Activated naive CD4-positive, alpha-beta T cell treated with anti-CD3 and anti-CD28 coated beads, Interleukin-2, amount 10 ng/mL, durations not matched to agents 7 days and 5 days (primary cell): ENCODE data around the gene PTPN3.
"Not testable (repeated sequence)": the region's sequence is repeated elsewhere in the genome, so short reads cannot be mapped to it uniquely, and the experiment has no call there.

ENCODE experiments used
- CTCF ChIA-PET: fragments of 350-600 bp; sonication (Branson Sonifier 250); formaldehyde crosslinking; loops from one replicate; lab custom pipeline; 2021; ENCODE audit warnings: antibody characterized with exemption; lab: Charles Lee
- DNase-seq: peaks from one replicate; pipeline ENCODE4 v3.0.0-alpha.2; 2020
- H3K27ac Mint-ChIP-seq: one replicate; pipeline ENCODE4 v1.8.0; 2021; ENCODE audit warnings: mild to moderate bottlenecking, moderate library complexity, mixed read lengths
- H3K27me3 Mint-ChIP-seq: one replicate; pipeline ENCODE4 v1.8.0; 2021; ENCODE audit warnings: mild to moderate bottlenecking, mixed read lengths
- H3K36me3 Mint-ChIP-seq: one replicate; pipeline ENCODE4 v1.8.0; 2021; ENCODE audit warnings: mixed read lengths
- H3K4me1 Mint-ChIP-seq: one replicate; pipeline ENCODE4 v1.8.0; 2021; ENCODE audit warnings: mixed read lengths
- H3K4me3 Mint-ChIP-seq: one replicate; pipeline ENCODE4 v1.8.0; 2021; ENCODE audit warnings: mild to moderate bottlenecking, moderate library complexity, mixed read lengths
- H3K9me3 Mint-ChIP-seq: one replicate; pipeline ENCODE4 v1.8.0; 2021; ENCODE audit warnings: mixed read lengths

The PTPN3 gene

GRCh38 chr9:109513871-109514270 lies 15.8 kb upstream of the PTPN3 start:
- Mint-ChIP-seq H3K4me1 (peaks cover 2% of the 10 kb centered on the region), H3K36me3 (no peaks in the 10 kb centered on the region), H3K27ac (no peak overlapping the region), H3K9me3 (no peaks in the 10 kb centered on the region), H3K4me3 (no peak overlapping the region), H3K27me3 (peaks cover 36% of the 10 kb centered on the region)
- CTCF ChIA-PET: interaction anchor here (0.9 to 1.7 kb wide), 4 partner anchors 11 to 638 kb away, joined by 3 to 5 read pairs (median 3); no protein-coding TSS in a partner anchor
- no peak for DNase-seq

GRCh38 chr9:109512170-109512756 lies 14.2 kb upstream of the PTPN3 start:
- H3K27me3 Mint-ChIP-seq: peaks cover 35% of the 10 kb centered on the region
- DNase-seq: no peak
- no peaks in the 10 kb centered on the region for H3K9me3 Mint-ChIP-seq
- no peaks in the 10 kb centered on the region for H3K36me3 Mint-ChIP-seq
- CTCF ChIA-PET: no interaction called here
- no peak overlapping the region for H3K4me3 Mint-ChIP-seq
- H3K27ac Mint-ChIP-seq: no peak overlapping the region
- peaks cover 2% of the 10 kb centered on the region for H3K4me1 Mint-ChIP-seq

GRCh38 chr9:109510506-109510905 lies 12.4 kb upstream of the PTPN3 start:
- no peak overlapping the region for H3K4me3 Mint-ChIP-seq
- H3K4me1 Mint-ChIP-seq: peaks cover 2% of the 10 kb centered on the region
- peaks cover 45% of the 10 kb centered on the region for H3K27me3 Mint-ChIP-seq
- no peak overlapping the region for H3K27ac Mint-ChIP-seq
- CTCF ChIA-PET: interaction anchor here (1.2 kb wide), 1 partner anchor 10 kb away, joined by 3 read pairs; no protein-coding TSS in a partner anchor
- H3K9me3 Mint-ChIP-seq: no peaks in the 10 kb centered on the region
- H3K36me3 Mint-ChIP-seq: no peaks in the 10 kb centered on the region
- no peak for DNase-seq

- CTCF ChIA-PET: interaction anchor here (1.2 kb wide), 1 partner anchor 10 kb away, joined by 3 read pairs; no protein-coding TSS in a partner anchor
These were observed 11.9 kb upstream of the PTPN3 start for GRCh38 chr9:109510042-109510441.

GRCh38 chr9:109509611-109510010 lies 11.5 kb upstream of the PTPN3 start:
- no peak for DNase-seq
- no peak overlapping the region for H3K4me3 Mint-ChIP-seq
- no peaks in the 10 kb centered on the region for H3K36me3 Mint-ChIP-seq
- H3K9me3 Mint-ChIP-seq: no peaks in the 10 kb centered on the region
- peaks cover 44% of the 10 kb centered on the region for H3K27me3 Mint-ChIP-seq
- CTCF ChIA-PET: no interaction called here
- H3K27ac Mint-ChIP-seq: no peak overlapping the region
- peaks cover 2% of the 10 kb centered on the region for H3K4me1 Mint-ChIP-seq

More at GRCh38 chr9:109510042-109510441, 11.9 kb upstream of the PTPN3 start:
- not testable (repeated sequence) for H3K27ac Mint-ChIP-seq, H3K4me3 Mint-ChIP-seq, H3K36me3 Mint-ChIP-seq, DNase-seq, H3K9me3 Mint-ChIP-seq, H3K4me1 Mint-ChIP-seq
- H3K27me3 Mint-ChIP-seq: peaks cover 45% of the 10 kb centered on the region

GRCh38 chr9:109507421-109507838 lies 9.3 kb upstream of the PTPN3 start:
- Mint-ChIP-seq H3K36me3 (no peaks in the 10 kb centered on the region), H3K9me3 (no peaks in the 10 kb centered on the region), H3K4me1 (peaks cover 2% of the 10 kb centered on the region), H3K4me3 (no peak overlapping the region), H3K27me3 (peaks cover 45% of the 10 kb centered on the region), H3K27ac (no peak overlapping the region)
- CTCF ChIA-PET: no interaction called here
- no peak for DNase-seq

- no peaks in the 10 kb centered on the region for H3K4me1 Mint-ChIP-seq
- H3K36me3 Mint-ChIP-seq: no peaks in the 10 kb centered on the region
- no peak overlapping the region for H3K4me3 Mint-ChIP-seq
- peaks cover 42% of the 10 kb centered on the region for H3K27me3 Mint-ChIP-seq
- H3K27ac Mint-ChIP-seq: no peak overlapping the region
- CTCF ChIA-PET: no interaction called here
- DNase-seq: no peak
- H3K9me3 Mint-ChIP-seq: no peaks in the 10 kb centered on the region
These were observed 8.1 kb upstream of the PTPN3 start for GRCh38 chr9:109506097-109506712.

- DNase-seq: no peak
- Mint-ChIP-seq H3K4me1 (no peaks in the 10 kb centered on the region), H3K4me3 (no peak overlapping the region), H3K36me3 (no peaks in the 10 kb centered on the region), H3K27me3 (peaks cover 46% of the 10 kb centered on the region), H3K27ac (no peak overlapping the region), H3K9me3 (no peaks in the 10 kb centered on the region)
- CTCF ChIA-PET: no interaction called here
These were observed 6.6 kb upstream of the PTPN3 start for GRCh38 chr9:109504689-109505088.

GRCh38 chr9:109500421-109500974 lies 2.4 kb upstream of the PTPN3 start:
- CTCF ChIA-PET: interaction anchor here (1.1 to 1.5 kb wide), 3 partner anchors 13 to 60 kb away, joined by 3 to 6 read pairs (median 4); no protein-coding TSS in a partner anchor
- peaks cover 65% of the 10 kb centered on the region for H3K27me3 Mint-ChIP-seq
- no peak for DNase-seq
- H3K4me3 Mint-ChIP-seq: no peak overlapping the region
- H3K9me3 Mint-ChIP-seq: no peaks in the 10 kb centered on the region
- H3K27ac Mint-ChIP-seq: no peak overlapping the region
- H3K4me1 Mint-ChIP-seq: peaks cover 6% of the 10 kb centered on the region
- H3K36me3 Mint-ChIP-seq: no peaks in the 10 kb centered on the region

GRCh38 chr9:109499631-109500410 lies 1.7 kb upstream of the PTPN3 start:
- H3K36me3 Mint-ChIP-seq: no peaks in the 10 kb centered on the region
- DNase-seq: no peak
- peaks cover 6% of the 10 kb centered on the region for H3K4me1 Mint-ChIP-seq
- H3K27me3 Mint-ChIP-seq: peaks cover 71% of the 10 kb centered on the region
- H3K9me3 Mint-ChIP-seq: no peaks in the 10 kb centered on the region
- CTCF ChIA-PET: no interaction called here
- no peak overlapping the region for H3K4me3 Mint-ChIP-seq
- no peak overlapping the region for H3K27ac Mint-ChIP-seq

GRCh38 chr9:109499093-109499630 lies 1.1 kb upstream of the PTPN3 start:
- Mint-ChIP-seq H3K9me3 (no peaks in the 10 kb centered on the region), H3K27me3 (peaks cover 72% of the 10 kb centered on the region), H3K36me3 (no peaks in the 10 kb centered on the region), H3K27ac (no peak overlapping the region), H3K4me3 (no peak overlapping the region), H3K4me1 (peaks cover 6% of the 10 kb centered on the region)
- CTCF ChIA-PET: no interaction called here
- no peak for DNase-seq

- Mint-ChIP-seq H3K27ac (no peak overlapping the region), H3K9me3 (no peaks in the 10 kb centered on the region), H3K4me3 (peak overlapping the region; percentile 15), H3K27me3 (peaks cover 72% of the 10 kb centered on the region), H3K4me1 (peaks cover 6% of the 10 kb centered on the region), H3K36me3 (no peaks in the 10 kb centered on the region)
- DNase-seq: no peak
- CTCF ChIA-PET: no interaction called here
These were observed 617 bp downstream of the PTPN3 start for GRCh38 chr9:109497226-109498153.

- no peak for DNase-seq
- CTCF ChIA-PET: no interaction called here
- H3K9me3 Mint-ChIP-seq: no peaks in the 10 kb centered on the region
- peaks cover 6% of the 10 kb centered on the region for H3K4me1 Mint-ChIP-seq
- H3K27ac Mint-ChIP-seq: no peak overlapping the region
- peaks cover 76% of the 10 kb centered on the region for H3K27me3 Mint-ChIP-seq
- H3K4me3 Mint-ChIP-seq: no peak overlapping the region
- H3K36me3 Mint-ChIP-seq: no peaks in the 10 kb centered on the region
These were observed 1.3 kb downstream of the PTPN3 start for GRCh38 chr9:109496841-109497225.
